SHP77 treated with DMSO at 0.1 percent for 48 hours (cell line): ENCODE data around the gene CCBE1.

ENCODE experiments used
- DNase-seq: peaks from one replicate; lab custom pipeline; 2025; lab: John Stamatoyannopoulos, UW

The CCBE1 gene

DNA sequence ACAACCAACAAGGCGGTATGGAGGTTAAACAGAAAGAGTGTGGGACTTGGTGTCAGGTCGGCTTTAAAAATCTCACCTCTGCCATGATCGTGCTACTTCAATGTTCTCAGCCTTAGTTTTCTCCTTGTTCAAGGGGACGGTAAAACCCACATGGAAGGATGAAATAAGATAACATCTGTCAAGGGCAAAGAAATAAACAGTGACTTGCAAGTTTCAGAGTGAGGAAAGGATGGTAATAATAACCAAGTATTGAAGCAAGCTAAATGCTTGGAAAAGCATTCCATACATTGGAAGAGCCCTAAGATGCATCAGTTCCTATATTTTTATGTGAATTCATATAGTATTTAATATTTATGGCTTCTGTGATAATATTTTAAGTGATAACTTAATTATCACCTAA is 308.4 kb downstream of the CCBE1 start:
- DNase-seq: no peak

DNA sequence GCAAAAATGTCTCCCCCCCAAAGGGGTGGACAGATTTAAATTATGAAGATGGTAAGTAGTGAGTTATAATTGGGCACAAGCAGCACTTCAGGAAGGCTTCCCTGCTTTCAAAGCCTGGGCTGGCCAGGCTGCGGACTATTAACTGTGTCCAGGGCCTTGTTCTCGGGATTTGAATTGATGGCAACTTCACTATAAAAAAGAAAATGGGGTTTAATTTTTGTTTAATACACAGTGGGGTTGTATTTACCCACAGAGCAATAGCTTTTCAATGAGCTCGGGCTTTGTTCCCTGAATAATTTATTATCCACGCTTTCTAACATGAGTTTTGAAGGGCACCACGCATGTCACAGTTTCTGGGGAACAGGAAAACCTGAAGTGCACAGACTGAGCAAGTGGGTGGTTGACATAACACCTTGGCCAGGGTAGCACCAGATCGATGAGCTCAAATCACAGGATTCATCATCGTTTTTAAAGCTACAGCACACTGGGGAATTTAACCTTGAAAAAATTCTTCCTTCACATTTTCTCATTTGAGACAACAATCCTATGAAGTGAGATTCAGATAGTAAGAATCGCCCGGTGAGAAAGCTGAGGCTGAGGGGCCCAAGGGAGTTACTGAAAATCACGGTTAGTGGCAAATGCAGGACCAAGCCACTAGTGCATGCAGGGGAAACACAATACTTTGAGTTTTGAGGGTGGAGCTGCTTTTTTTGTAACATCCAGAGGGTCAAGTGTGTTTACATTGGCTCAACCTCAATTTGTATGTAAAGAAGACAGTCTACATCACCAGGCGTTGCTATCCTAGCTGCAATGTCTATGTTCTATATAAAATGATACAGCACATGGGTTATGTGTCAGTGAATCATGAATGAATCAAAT is 309.3 kb downstream of the CCBE1 start:
- peak; percentile 73 for DNase-seq

DNA sequence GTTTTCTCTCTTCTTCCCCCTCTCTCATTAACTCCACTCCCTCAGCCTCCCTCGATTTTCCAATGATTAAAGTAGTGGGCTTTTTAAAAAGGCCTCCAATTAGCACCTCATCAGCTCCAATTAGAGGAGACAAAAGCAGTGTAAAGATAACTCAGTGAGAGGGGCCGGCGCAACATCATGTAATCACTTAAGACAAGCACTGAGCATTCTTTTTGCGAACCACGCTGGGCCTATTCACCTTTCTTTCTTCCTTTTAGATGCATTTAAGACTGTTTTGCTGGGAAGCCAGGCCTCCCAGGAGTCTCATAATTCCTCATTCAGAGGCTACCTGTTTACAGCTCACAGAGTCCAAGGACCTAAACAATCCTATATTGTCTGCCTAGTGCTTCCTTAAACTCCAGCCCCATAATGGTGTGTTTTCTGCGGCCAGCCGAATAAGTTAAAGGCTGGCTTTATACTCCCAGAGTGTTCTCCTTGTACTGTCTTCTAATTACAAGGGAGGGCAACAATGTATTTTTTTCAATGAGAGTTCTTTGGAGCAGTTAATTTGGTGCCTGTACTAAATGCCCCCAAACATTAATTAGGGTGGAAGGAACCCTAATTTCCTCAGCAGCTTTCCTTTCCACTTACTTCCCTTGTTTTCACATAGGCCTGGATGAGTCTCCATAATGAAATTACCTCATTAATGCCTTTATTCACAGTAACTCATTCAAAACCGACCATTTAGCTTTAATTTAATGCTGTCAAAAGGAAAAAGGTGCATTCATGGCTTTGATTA is 310.1 kb downstream of the CCBE1 start:
- no peak for DNase-seq

DNA sequence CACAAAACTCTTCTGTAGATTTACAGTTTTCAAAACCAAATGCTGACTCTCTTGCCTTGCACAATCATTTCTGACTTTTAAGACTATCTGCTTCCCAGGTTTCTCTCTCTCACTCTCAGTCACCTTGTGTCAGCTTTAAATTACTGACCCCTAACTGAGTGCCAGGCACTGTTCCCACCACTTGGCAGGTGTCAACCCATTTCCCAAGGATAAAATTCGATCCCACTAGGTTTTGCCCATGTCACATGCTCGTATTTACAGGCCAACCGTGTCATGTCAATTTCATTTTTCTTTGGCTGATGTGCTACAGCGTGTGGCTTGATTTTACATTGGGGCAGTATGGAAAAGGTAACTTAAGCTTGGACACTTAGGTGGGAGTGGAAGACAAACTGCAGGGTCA is 312.0 kb downstream of the CCBE1 start:
- DNase-seq: no peak

DNA sequence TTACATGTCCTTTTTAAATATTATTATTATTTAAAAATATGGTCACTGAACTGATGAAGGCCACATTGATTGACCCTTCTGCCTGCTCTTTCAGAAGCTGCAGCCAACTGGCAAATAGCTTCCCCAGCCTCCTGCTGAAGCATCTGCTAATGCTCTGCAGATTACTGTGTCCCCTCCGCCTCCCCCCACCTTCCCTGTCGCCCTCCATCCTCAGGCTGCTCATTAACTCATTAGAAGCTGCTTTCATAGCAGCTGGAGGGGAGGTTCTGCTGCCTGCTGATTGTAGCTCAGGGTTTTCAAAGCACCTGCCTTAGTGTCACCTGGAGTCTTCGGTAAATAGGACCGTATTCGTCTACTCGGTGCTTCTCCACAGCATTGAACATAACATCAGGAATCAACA is 313.4 kb downstream of the CCBE1 start:
- DNase-seq: peak; percentile 73

DNA sequence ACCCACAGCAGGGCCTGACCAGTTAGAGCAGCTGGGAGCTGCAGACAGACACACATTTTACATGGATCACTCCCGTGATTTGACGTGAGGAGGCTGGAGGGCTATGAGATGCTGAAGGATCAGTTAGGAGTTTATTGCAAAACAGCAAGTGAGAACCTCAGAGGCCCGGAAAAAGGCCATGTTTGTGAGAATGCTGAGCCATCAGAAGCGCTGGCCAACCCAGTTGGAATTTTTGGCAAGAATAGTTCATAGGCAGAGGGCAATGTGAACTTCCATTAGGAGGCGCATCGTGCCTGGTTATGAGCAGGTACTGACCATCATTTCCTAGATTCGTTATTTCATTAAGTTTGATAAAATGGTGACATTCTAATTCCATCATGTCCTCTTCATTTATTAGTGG is 314.8 kb downstream of the CCBE1 start:
- DNase-seq: no peak

DNA sequence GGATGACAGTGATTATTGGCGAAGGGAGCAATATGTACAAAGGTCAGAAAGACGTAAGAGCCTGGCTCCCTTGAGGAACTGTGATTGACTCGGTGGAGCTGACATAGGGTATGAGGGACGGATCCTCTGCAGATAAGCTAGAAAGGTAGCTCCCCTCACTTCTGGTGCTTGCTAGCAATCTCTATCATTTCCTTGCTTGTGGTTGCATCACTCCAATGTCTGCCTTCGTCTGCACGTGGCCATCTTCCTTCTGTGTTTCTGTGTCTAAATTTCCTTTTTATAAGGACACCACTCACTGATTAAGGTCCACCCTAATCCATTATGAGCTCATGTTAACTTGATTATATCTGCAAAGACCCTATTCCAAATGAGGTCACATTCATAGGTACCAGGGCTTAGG is 315.3 kb downstream of the CCBE1 start:
- no peak for DNase-seq
